Adipocyte (in vitro differentiated cells): ENCODE data around the gene DLL4.
"Not testable (repeated sequence)": the region's sequence is repeated elsewhere in the genome, so short reads cannot be mapped to it uniquely, and the experiment has no call there.

Experiments
- DNase-seq: peaks from one replicate; pipeline ENCODE4 v3.0.0-alpha.2; 2015; ENCODE audit warnings: low read depth
- H3K27me3 ChIP-seq: replicated peaks from 2 replicates; pipeline ENCODE4 v1.7.0; 2013; ENCODE audit warnings: mild to moderate bottlenecking, low read length, moderate library complexity; ENCODE audit not compliant: control insufficient read depth, insufficient read depth
- H3K36me3 ChIP-seq: 2 replicates; pipeline ENCODE4 v1.7.0; 2013; ENCODE audit warnings: low read length, mild to moderate bottlenecking, moderate library complexity; ENCODE audit not compliant: control insufficient read depth, insufficient read depth, severe bottlenecking
- H3K4me1 ChIP-seq: 2 replicates; pipeline ENCODE4 v1.7.0; 2013; ENCODE audit warnings: mild to moderate bottlenecking, low read length, moderate library complexity; ENCODE audit not compliant: control insufficient read depth, insufficient read depth
- H3K4me3 ChIP-seq: 2 replicates; pipeline ENCODE4 v1.7.0; 2013; ENCODE audit warnings: mild to moderate bottlenecking, low read length, moderate library complexity
- H3K9ac ChIP-seq: 2 replicates; pipeline ENCODE4 v1.7.0; 2013; ENCODE audit warnings: mild to moderate bottlenecking, low read length, moderate library complexity
- H3K9me3 ChIP-seq: 2 replicates; pipeline ENCODE4 v1.7.0; 2013; ENCODE audit warnings: mild to moderate bottlenecking, low read length, moderate library complexity; ENCODE audit not compliant: control insufficient read depth

DLL4 gene

DNA sequence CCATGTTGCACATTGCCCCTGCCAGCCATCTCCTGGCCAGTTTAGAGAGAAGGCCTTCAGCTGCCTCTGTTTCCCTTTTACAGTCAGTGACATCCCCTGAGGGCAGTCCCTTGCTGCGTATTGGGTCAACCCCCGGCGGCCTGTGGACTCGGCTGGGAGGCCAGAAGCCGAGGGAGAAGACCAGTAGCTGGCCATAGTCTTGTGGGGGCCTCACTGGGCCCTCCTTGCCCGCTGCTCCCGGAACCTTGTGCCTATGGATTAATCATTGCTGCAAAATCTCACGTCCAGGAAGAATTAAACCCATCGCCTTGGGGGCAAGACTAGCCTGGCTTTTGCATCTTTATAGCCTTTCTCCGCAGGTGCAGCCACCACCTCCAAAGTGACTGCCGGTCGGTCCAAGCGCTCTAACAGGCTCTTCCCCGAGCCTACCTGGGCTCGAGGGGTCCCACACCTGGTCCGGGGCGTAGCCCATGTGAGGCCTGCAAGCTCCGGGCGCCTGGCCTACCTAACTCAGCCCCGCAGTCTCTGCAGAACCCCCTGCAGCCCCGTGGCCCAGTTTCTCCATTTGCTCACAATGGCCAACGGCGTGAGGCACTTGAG, 23.3 kb downstream of the DLL4 start:
- Histone ChIP-seq H3K9ac (peak overlapping the region; percentile 90), H3K4me1 (peaks cover 11% of the 10 kb centered on the region), H3K4me3 (peak overlapping the region; percentile 93), H3K27me3 (no peaks in the 10 kb centered on the region), H3K36me3 (peaks cover 11% of the 10 kb centered on the region), H3K9me3 (no peaks in the 10 kb centered on the region)
- DNase-seq: no peak

DNA sequence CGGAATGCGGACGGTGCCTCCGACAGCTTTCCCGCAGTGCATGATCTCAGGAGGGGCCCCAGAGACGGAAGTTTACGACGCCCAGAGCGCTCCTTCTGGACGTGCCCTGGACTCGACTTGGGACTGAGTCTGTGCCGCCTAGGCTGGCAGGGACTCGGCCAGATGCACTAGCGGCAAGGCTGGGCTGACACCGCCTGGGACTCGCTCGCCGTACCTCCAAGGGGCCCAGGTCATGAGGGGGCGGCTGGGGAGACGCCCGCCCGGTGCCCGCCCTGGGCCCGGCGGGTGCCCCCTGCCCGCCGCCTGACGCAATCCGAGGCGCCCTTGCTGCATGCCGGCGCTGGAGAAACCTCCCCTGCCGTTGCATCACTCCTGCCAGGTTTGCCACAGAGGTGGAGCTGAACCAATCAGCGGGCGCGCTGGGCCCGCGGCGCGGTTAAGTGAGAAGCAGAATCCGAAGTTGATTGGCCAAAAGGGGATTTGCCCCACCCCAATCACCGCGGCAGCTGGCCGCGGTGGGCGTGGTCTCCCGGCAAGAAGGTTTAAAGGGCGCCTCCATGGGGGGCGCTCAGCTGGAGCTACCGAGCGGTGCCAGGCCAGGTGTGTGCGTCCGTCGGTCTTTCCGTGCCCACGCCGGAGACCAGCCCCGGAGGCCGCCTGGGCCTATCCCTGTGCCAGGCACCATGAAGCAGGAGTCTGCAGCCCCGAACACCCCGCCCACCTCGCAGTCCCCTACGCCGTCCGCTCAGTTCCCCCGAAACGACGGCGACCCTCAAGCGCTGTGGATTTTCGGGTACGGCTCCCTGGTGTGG, 24.0 kb downstream of the DLL4 start, which contains the start of gene CHAC1:
CHAC1 (plus strand) TSS at position 571 of the 812 bp plus-strand sequence; CDS start at position 684, 113 bp downstream.
- DNase-seq: peak; percentile 98
- Histone ChIP-seq H3K9ac (peak within 1 kb of the TSS; percentile 90), H3K36me3 (peaks cover 11% of the 10 kb centered on the region), H3K9me3 (no peaks in the 10 kb centered on the region), H3K27me3 (no peaks in the 10 kb centered on the region), H3K4me3 (peak within 1 kb of the TSS; percentile 93), H3K4me1 (peaks cover 11% of the 10 kb centered on the region)

DNA sequence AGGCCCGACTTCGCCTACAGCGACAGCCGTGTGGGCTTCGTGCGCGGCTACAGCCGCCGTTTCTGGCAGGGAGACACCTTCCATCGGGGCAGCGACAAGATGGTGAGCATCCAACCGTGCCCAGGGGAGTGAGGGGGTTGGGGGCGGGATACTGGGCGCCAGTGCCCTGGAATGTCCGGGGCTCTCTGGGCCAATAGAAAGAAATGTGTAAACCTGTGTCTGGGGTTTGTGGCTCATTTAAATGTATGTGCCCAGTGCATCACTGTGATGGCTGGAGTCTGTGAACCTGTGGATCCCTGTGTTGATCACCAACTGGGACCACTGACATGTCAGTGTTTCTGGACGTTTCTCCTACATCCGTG, 24.6 kb downstream of the DLL4 start:
- DNase-seq: peak; percentile 39
- H3K27me3 ChIP-seq: no peaks in the 10 kb centered on the region
- H3K4me1 ChIP-seq: peaks cover 11% of the 10 kb centered on the region
- no peaks in the 10 kb centered on the region for H3K9me3 ChIP-seq
- peak overlapping the region; percentile 93 for H3K4me3 ChIP-seq
- H3K9ac ChIP-seq: peak overlapping the region; percentile 90
- peaks cover 11% of the 10 kb centered on the region for H3K36me3 ChIP-seq

DNA sequence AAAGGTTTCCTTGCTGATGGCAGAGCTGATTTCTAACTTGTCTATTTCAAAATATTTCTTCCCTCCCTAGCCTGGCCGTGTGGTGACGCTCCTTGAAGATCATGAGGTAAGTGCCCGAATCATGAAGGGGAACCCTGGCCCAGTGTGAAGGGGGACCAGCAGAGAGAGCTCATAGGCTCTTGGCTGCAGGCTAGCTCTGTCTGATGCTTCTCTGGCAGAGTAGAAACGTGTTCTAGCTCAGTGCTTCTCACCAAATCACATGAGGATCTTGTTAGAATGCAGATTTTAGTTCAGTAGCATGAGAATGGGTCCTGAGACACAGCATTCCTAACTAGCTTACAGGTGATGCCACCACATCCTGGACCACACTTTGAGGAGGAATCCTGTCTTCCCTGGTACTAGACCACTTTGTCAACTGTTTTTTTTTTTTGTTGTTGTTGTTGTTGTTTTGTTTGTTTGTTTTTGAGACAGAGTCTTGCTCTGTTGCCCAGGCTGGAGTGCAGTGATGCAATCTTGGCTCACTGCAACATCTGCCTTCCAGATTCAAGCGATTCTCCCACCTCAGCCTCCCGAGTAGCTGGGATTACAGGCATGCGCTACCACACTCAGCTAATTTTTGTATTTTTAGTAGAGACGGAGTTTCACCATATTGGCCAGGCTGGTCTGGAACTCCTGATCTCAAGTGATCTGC, 25.2 kb downstream of the DLL4 start:
- Histone ChIP-seq H3K9ac (peak overlapping the region; percentile 90), H3K36me3 (peaks cover 11% of the 10 kb centered on the region), H3K4me3 (peak overlapping the region; percentile 93), H3K4me1 (peaks cover 11% of the 10 kb centered on the region)
- not testable (repeated sequence) for H3K27me3 ChIP-seq, H3K9me3 ChIP-seq
- DNase-seq: peak; percentile 34

DNA sequence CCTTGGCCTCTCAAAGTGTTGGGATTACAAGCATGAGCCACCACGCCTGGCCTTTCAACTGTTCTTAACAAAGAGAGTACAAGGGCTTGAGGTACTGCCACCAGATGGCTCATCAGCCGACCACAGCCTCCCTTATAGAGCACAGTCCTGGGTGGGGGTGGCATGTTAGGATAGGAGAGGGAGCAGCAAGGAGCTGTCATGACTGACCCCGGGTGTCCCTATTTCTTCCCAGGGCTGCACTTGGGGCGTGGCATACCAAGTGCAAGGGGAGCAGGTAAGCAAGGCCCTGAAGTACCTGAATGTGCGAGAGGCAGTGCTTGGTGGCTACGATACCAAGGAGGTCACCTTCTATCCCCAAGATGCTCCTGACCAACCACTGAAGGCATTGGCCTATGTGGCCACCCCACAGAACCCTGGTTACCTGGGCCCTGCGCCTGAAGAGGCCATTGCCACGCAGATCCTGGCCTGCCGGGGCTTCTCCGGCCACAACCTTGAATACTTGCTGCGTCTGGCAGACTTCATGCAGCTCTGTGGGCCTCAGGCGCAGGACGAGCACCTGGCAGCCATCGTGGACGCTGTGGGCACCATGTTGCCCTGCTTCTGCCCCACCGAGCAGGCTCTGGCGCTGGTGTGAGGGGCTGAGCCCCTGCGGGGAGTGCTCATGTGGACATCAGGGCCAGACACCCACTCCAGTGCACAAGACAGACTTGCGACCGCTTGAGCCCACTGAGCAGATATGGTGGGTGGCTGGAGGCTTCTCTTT, 26.2 kb downstream of the DLL4 start:
- no peaks in the 10 kb centered on the region for H3K27me3 ChIP-seq
- DNase-seq: no peak
- peaks cover 11% of the 10 kb centered on the region for H3K4me1 ChIP-seq
- H3K36me3 ChIP-seq: peaks cover 11% of the 10 kb centered on the region
- no peaks in the 10 kb centered on the region for H3K9me3 ChIP-seq
- no peak overlapping the region for H3K4me3 ChIP-seq
- no peak overlapping the region for H3K9ac ChIP-seq

DNA sequence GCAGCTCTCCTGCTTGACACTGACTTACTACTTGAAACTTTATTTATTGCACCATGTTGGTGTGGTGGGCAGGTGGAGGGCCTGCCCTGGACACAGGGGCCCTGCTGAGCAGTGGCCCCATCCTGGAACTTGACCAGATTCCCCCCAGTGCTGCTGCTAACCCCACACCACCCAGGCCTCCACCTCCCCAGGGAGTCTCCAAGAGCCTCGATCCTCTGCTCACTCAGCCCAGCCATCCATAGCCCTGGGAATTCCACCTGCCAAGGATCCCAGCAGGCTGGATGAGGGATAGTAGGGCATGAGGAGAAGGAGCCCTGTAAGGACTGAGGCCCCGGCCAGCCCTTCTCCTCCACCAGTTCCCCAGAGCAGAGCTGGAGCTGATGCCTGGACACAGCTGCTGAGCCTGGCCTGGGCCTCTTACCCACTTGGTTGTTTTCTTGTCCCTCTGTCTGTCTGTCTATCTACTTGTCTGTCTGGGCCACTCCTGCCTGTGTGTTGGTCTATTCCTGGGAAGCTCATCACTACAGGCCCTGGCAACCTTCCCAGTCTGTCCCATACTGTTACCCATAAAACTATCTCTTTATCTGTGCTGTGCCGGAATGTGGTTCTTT, 26.9 kb downstream of the DLL4 start:
- Histone ChIP-seq H3K9ac (no peak overlapping the region), H3K27me3 (no peaks in the 10 kb centered on the region), H3K4me1 (peaks cover 11% of the 10 kb centered on the region), H3K36me3 (peaks cover 11% of the 10 kb centered on the region), H3K4me3 (no peak overlapping the region), H3K9me3 (no peaks in the 10 kb centered on the region)
- DNase-seq: no peak

DNA sequence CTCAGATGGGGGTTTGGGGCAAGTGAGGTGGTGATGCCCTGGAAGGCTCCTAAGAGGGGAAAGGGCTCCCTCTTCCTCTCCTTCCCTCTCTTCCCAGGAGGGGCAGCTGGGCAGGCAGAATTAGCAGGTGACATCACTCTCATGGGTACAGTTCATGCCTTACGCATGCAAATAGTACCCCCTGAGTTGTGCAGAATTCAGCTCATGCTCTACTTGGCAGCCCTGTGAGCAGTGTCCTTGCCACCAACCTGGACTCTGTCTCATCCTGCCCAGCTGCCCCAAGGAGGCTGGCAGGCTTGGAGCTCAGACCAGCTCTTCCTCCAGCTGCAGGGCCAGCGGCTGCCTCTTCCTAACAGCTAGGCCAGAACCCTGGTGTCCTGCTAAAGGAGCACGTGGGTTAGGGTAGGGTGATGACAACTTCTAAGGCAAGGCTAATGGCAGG, 27.4 kb downstream of the DLL4 start:
- H3K4me1 ChIP-seq: peaks cover 11% of the 10 kb centered on the region

DNA sequence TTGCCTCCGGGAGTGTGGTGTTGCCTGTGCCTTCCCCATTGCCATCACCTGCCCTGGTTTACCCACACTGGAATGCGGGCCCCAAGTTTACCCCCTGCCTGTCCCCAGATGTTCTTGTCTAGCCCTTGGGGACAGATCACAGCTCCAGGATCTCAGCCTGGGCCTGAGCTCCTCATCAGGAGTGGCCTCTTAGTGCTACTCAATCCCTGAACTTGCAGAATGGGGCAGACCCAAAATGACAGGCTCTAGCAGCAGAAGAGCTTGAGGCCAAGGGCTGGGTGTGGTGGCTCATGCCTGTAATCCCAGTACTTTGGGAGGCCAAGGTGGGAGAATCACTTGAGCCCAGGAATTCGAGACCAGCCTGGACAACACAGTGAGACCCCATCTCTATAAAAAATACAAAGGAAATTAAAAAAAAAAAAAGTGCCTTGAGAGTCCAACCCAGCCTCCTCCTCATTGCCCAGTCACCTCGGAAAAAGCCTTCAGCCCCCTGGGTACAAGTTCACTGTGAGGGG, 28.0 kb downstream of the DLL4 start:
- no peak overlapping the region for H3K4me3 ChIP-seq

More for the DNA sequence above, 27.4 kb downstream of the DLL4 start:
- no peak overlapping the region for H3K9ac ChIP-seq
- peaks cover 11% of the 10 kb centered on the region for H3K36me3 ChIP-seq
- H3K9me3 ChIP-seq: no peaks in the 10 kb centered on the region
- H3K27me3 ChIP-seq: no peaks in the 10 kb centered on the region
- no peak overlapping the region for H3K4me3 ChIP-seq
- DNase-seq: no peak

DNA sequence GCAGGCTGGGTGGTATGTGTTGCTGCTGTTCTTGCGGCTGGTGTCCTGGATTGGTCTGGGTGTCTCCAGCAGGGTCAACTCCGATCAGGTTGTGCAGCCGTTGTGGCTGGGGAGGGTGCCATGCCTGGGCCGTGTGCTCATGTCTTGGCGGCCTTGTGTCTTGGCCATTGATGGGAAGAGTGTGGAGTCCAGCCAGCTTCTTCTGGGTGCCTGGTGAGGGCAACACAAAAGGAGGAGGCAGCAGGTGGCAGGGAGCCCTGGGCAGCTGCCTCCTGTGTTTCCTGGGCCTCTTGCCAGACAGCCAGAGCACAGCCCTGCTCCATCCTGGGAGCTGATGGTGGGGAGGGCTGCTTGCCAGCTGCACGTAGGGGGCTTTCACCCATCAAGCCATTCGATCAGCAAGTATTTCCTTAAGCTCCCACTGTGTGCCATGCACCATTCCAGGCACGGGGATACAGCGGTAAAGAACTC, 28.5 kb downstream of the DLL4 start:
- Histone ChIP-seq H3K9ac (no peak overlapping the region), H3K9me3 (no peaks in the 10 kb centered on the region), H3K27me3 (peaks cover under 1% of the 10 kb centered on the region), H3K4me3 (no peak overlapping the region), H3K36me3 (peaks cover 11% of the 10 kb centered on the region), H3K4me1 (peaks cover 6% of the 10 kb centered on the region)
- DNase-seq: no peak

More for the DNA sequence above, 28.0 kb downstream of the DLL4 start:
- H3K9me3 ChIP-seq: no peaks in the 10 kb centered on the region
- H3K36me3 ChIP-seq: peaks cover 11% of the 10 kb centered on the region
- no peaks in the 10 kb centered on the region for H3K27me3 ChIP-seq
- peaks cover 11% of the 10 kb centered on the region for H3K4me1 ChIP-seq
- DNase-seq: no peak
- H3K9ac ChIP-seq: no peak overlapping the region

DNA sequence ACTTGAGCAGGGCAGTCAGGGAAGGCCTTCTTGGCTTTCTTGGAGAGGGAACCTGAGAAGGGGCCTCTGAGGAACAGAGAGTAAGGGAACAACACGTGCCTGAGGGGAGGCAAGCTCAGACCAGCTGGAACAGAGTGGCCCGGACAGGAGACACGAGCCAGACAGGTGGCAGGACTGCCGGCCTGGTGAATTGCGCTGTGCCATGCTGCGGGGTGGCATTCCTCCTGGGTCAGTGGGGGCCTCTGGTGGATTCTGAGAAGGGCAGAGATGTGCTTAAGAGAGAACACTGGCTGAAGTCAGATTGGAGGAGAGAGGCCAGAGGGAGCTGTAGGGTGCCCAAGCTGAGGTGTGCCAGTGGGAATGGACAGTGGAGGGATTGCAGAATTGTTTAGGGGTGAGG, 29.0 kb downstream of the DLL4 start:
- DNase-seq: no peak
- H3K9me3 ChIP-seq: no peaks in the 10 kb centered on the region
- H3K4me3 ChIP-seq: no peak overlapping the region
- peaks cover 5% of the 10 kb centered on the region for H3K27me3 ChIP-seq
- peaks cover 3% of the 10 kb centered on the region for H3K4me1 ChIP-seq
- peaks cover 11% of the 10 kb centered on the region for H3K36me3 ChIP-seq
- H3K9ac ChIP-seq: no peak overlapping the region
